ENCODE results near the gene HNRNPR. TPM values are rescaled to one million over a fixed set of nuclear protein-coding genes. Genes with fewer than 3 reads are reported as not detected.

Gene HNRNPR
- polyA plus RNA-seq, 1 of the 3 experiments (the other 2 are of a cell fraction) = 111 TPM

DNA sequence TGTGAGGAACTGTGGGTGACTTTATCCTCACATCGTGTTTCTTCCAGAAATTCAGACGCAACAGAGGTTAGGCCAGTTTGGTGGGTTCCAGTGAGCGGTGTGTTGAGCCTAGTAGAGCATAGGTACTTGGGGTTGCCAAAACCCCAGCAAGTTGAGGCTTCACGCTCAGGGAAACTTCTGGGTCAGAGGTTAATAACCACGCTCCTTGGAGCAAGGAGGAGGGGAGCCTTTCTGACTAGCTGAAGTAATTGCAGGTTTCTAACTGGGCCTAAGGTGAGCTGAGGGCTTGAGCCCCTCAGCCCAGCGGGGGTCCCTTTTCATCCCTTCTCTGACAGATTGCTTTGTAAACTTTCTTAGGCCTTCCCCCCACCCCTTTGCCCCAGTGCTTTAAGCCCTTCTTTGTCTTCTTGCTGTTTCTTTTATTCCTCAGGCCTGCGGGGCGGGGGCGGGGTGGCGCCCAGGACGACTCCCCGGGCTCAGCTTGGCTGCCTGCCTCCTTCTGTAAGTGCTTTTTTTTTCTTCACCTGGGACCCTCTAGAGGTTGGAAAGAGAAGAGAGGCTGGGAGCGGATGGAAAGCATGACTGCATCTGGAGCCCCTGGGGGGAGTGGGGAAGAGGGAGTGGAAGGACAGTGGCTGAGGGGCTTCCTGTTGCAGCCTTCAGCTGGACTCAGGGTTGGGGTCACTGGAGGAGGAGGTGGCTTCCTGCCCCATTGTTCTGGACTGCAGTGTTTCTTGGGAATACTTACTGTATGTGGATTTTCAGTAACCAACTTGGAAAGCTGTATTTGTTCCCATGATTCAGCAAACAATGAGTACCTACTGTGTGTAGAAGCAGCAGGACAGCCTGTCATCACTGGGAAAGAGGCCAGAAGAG is 26.9 kb upstream of the HNRNPR start (continued):
- TF ChIP-seq, protein P1, sequence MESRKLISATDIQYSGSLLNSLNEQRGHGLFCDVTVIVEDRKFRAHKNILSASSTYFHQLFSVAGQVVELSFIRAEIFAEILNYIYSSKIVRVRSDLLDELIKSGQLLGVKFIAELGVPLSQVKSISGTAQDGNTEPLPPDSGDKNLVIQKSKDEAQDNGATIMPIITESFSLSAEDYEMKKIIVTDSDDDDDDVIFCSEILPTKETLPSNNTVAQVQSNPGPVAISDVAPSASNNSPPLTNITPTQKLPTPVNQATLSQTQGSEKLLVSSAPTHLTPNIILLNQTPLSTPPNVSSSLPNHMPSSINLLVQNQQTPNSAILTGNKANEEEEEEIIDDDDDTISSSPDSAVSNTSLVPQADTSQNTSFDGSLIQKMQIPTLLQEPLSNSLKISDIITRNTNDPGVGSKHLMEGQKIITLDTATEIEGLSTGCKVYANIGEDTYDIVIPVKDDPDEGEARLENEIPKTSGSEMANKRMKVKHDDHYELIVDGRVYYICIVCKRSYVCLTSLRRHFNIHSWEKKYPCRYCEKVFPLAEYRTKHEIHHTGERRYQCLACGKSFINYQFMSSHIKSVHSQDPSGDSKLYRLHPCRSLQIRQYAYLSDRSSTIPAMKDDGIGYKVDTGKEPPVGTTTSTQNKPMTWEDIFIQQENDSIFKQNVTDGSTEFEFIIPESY (IDR thresholded peaks at IDR 0.05; ENCODE audit: borderline replicate concordance, low read depth) = no peak

- H2AFZ ChIP-seq (ENCODE audit: low read depth) = peak overlapping the region; percentile 98; the same call in 1 of the 2 replicates
- no peaks in the 10 kb centered on the region for H3K27me3 ChIP-seq (ENCODE audit: insufficient read depth)
- peak overlapping the region; percentile 98 for H3K4me2 ChIP-seq
- H4K20me1 ChIP-seq (ENCODE audit: insufficient read depth) = no peaks in the 10 kb centered on the region
- peak overlapping the region; percentile 94 for H3K9ac ChIP-seq
- H3K4me3 ChIP-seq (ENCODE audit: low read depth in 2 of 2, low read length in 1 of 2) = peak overlapping the region; percentile 94 to 97
- no peaks in the 10 kb centered on the region for H3K9me2 ChIP-seq
- ChIA-PET CTCF (interaction anchor here (0.8 to 5.9 kb wide), 4 partner anchors 16 to 141 kb away, joined by 4 to 61 read pairs (median 4); no protein-coding TSS in a partner anchor), POLR2A (interaction anchor here (1.1 to 1.2 kb wide), 2 partner anchors 26 to 33 kb away, joined by 4 to 6 read pairs; partner anchors contain the start of gene HNRNPR)
- H3K27ac ChIP-seq (ENCODE audit: low read depth in 2 of 2, low read length in 1 of 2) = peak overlapping the region; percentile 92 to 99
- peaks cover 15 to 30% of the 10 kb centered on the region in 2 experiments for H3K4me1 ChIP-seq (ENCODE audit: control insufficient read depth in 1 of 2, insufficient read depth in 2 of 2, low read depth in 1 of 2, low read length in 1 of 2)
- H3K36me3 ChIP-seq (replicated peaks in 1 of 2; ENCODE audit: control insufficient read depth in 1 of 2, insufficient read depth in 2 of 2, low read length in 1 of 2) = peaks cover 14 to 17% of the 10 kb centered on the region in 2 experiments
- H3F3A ChIP-seq (replicated peaks; ENCODE audit: insufficient read depth) = peaks cover 15% of the 10 kb centered on the region
- no peaks in the 10 kb centered on the region; the same call in 1 of the 2 replicates for H3K9me3 ChIP-seq
- 98% methylated on average over 5 of the region's 5 CpGs for WGBS (ENCODE audit: low lambda C conversion rate)
- H3K79me2 ChIP-seq (ENCODE audit: insufficient read depth) = peaks cover 52% of the 10 kb centered on the region
- no peak for DNase-seq
- TF ChIP-seq TCF12 (IDR thresholded peaks at IDR 0.05) = no peak
- TF ChIP-seq MEF2A (IDR thresholded peaks at IDR 0.05; ENCODE audit: borderline replicate concordance, low read depth) = no peak
- TF ChIP-seq POLR2AphosphoS5 (IDR thresholded peaks at IDR 0.05; ENCODE audit: low read depth, low read length) = no peak; the same call in 1 of the 2 replicates
- TF ChIP-seq, protein P2, sequence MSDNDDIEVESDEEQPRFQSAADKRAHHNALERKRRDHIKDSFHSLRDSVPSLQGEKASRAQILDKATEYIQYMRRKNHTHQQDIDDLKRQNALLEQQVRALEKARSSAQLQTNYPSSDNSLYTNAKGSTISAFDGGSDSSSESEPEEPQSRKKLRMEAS (IDR thresholded peaks at IDR 0.05; ENCODE audit: low read depth) = no peak
- no peak for TF ChIP-seq EP300 (IDR thresholded peaks at IDR 0.05; ENCODE audit: borderline replicate concordance in 1 of 2, low read depth in 1 of 2, low read length in 1 of 2)
- TF ChIP-seq RAD21 (IDR thresholded peaks at IDR 0.05; ENCODE audit: low read length) = no peak
- no peak for TF ChIP-seq SMC3 (IDR thresholded peaks at IDR 0.05; ENCODE audit: low read depth, low read length)
- no peak for TF ChIP-seq FOXM1 (IDR thresholded peaks at IDR 0.05; ENCODE audit: low read depth)
Measured at GRCh38 chr1:23370330-23370708, 26.2 kb upstream of the HNRNPR start.

DNA sequence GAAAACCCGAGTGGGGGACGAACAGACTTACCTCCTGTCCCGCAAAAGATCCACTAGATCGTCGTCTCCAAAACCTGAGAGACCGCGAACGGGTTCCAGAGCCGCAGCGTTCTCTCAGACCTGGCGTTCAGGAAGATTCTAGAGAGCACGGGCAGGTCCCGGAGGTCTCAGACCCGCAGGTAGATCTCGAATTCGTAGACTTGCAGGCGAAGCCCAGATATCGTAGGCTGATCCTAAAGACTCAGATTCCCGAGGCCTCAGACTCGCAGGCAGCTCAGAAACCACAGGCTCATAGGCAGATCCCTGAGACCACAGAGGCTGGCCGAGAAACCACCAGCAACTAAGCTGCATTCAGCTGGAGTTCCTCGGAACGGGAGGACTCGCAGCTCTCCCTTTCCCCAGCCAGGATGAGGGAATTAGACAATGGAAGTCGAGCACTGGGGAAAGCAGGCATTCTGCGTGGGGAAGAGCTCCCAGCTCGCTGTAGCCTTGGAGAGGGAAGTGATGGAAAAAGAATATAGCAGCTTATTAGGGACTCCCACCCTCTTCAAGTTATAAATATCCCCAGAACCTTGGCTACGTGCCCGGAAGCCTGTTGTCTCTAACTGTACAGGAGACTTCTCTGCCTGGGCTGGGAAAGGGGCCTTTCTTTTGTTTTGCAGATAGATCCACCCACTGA is 25.4 kb upstream of the HNRNPR start, which contains the start of gene ZNF436:
ZNF436 (minus strand) TSS at position 502 of the 679 bp plus-strand sequence. CDS start 1,831 bp downstream, outside the sequence.
- CTCF ChIA-PET = interaction anchor here (0.7 to 5.9 kb wide), 2 partner anchors 35 to 127 kb away, joined by 3 to 61 read pairs; no protein-coding TSS in a partner anchor
- Histone ChIP-seq H3K9ac (peak within 1 kb of the TSS; percentile 94), H3K79me2 (ENCODE audit: insufficient read depth) (peaks cover 58% of the 10 kb centered on the region), H3K9me3 (peaks cover 4% of the 10 kb centered on the region; the same call in 1 of the 2 replicates), H3K36me3 (replicated peaks in 1 of 2; ENCODE audit: control insufficient read depth in 1 of 2, insufficient read depth in 2 of 2, low read length in 1 of 2) (peaks cover 18 to 19% of the 10 kb centered on the region in 2 experiments), H3K9me2 (no peaks in the 10 kb centered on the region), H3K4me1 (ENCODE audit: control insufficient read depth in 1 of 2, insufficient read depth in 2 of 2, low read depth in 1 of 2, low read length in 1 of 2) (peaks cover 15 to 30% of the 10 kb centered on the region in 2 experiments), H3K4me3 (ENCODE audit: low read depth in 2 of 2, low read length in 1 of 2) (peak within 1 kb of the TSS; percentile 94 to 97), H3K27ac (ENCODE audit: low read depth in 2 of 2, low read length in 1 of 2) (peak within 1 kb of the TSS; percentile 92 to 99), H3K4me2 (peak within 1 kb of the TSS; percentile 98), H3F3A (replicated peaks; ENCODE audit: insufficient read depth) (peaks cover 15% of the 10 kb centered on the region), H3K27me3 (ENCODE audit: insufficient read depth) (no peaks in the 10 kb centered on the region), H4K20me1 (ENCODE audit: insufficient read depth) (no peaks in the 10 kb centered on the region), H2AFZ (ENCODE audit: low read depth) (peak within 1 kb of the TSS; percentile 98)
- 2% methylated on average over 25 of the region's 29 CpGs for WGBS (ENCODE audit: low lambda C conversion rate)
- TF ChIP-seq EP300 (IDR thresholded peaks at IDR 0.05; ENCODE audit: borderline replicate concordance in 1 of 2, low read depth in 1 of 2, low read length in 1 of 2) (peak in 1 of 2 experiments; percentile 67; a peak in 2 of 4 replicates), ELF1 (IDR thresholded peaks at IDR 0.05) (no peak), USF2 (IDR thresholded peaks at IDR 0.05; ENCODE audit: borderline replicate concordance, low read depth, low read length) (no peak), NFIC (IDR thresholded peaks at IDR 0.05; ENCODE audit: borderline replicate concordance) (peak; percentile 80), POLR2AphosphoS5 (IDR thresholded peaks at IDR 0.05; ENCODE audit: low read depth, low read length) (peak; percentile 80), EZH2phosphoT487 (IDR thresholded peaks at IDR 0.05; ENCODE audit: borderline replicate concordance, low read depth) (no peak), RCOR1 (IDR thresholded peaks at IDR 0.05; ENCODE audit: low read length) (peak; percentile 21; the same call in 1 of the 2 replicates), TAF1 (IDR thresholded peaks at IDR 0.05; ENCODE audit: borderline replicate concordance, low read depth, low read length) (peak; percentile 52; the same call in 1 of the 2 replicates), PBX3 (IDR thresholded peaks at IDR 0.05) (0 out of 2 replicates have a peak, but pooled peaks have one; percentile 11), MEF2A (IDR thresholded peaks at IDR 0.05; ENCODE audit: borderline replicate concordance, low read depth) (0 out of 2 replicates have a peak, but pooled peaks have one; percentile 39), SMC3 (IDR thresholded peaks at IDR 0.05; ENCODE audit: low read depth, low read length) (0 out of 2 replicates have a peak, but pooled peaks have one; percentile 11), RAD21 (IDR thresholded peaks at IDR 0.05; ENCODE audit: low read length) (0 out of 2 replicates have a peak, but pooled peaks have one; percentile 2)
- peak; percentile 72 for DNase-seq
- POLR2A ChIA-PET = interaction anchor here (1.1 to 1.2 kb wide), 2 partner anchors 25 to 34 kb away, joined by 4 to 6 read pairs; partner anchors contain the start of gene HNRNPR
